Mesothelial cell of epicardium (in vitro differentiated cells): Measurements from ENCODE around the gene TUBD1. TPM values are rescaled to one million over a fixed set of nuclear protein-coding genes. Genes with fewer than 3 reads are reported as not detected.

Experiments used
- DNase-seq, 2 experiments: peaks; one replicate each; pipeline ENCODE4 v3.0.0; 2021; ENCODE audit warnings: low spot score in 2 of 2; ENCODE audit not compliant: unreplicated experiment in 2 of 2
- H3K27ac Mint-ChIP-seq: 2 replicates; pipeline ENCODE4 v1.8.0; 2021; ENCODE audit warnings: mixed read lengths
- H3K27me3 Mint-ChIP-seq: 2 replicates; pipeline ENCODE4 v1.8.0; 2021; ENCODE audit warnings: low read depth, mixed read lengths
- H3K36me3 Mint-ChIP-seq: 2 replicates; pipeline ENCODE4 v1.8.0; 2021; ENCODE audit warnings: mixed read lengths
- H3K4me1 Mint-ChIP-seq: 2 replicates; pipeline ENCODE4 v1.8.0; 2021; ENCODE audit warnings: mixed read lengths
- H3K4me3 Mint-ChIP-seq: 2 replicates; pipeline ENCODE4 v1.8.0; 2021; ENCODE audit warnings: mild to moderate bottlenecking, moderate library complexity, mixed read lengths
- H3K9me3 Mint-ChIP-seq: 2 replicates; pipeline ENCODE4 v1.8.0; 2021; ENCODE audit warnings: mixed read lengths
- total RNA-seq: library from RNA; stranded (reverse); gene quantifications from 3 replicates; pipeline ENCODE4 v1.2.1, GENCODE V29; 2021
- TF ChIP-seq, protein P1 (sequence below): fragments of 200-600 bp; sonication (generic); IDR thresholded peaks from one replicate; pipeline ENCODE4 v1.5.0; 2021; ENCODE audit warnings: antibody characterized with exemption; ENCODE audit not compliant: unreplicated experiment

The TUBD1 gene
- total RNA-seq, 1 donor from 2014 or later = 13.0 TPM

DNA sequence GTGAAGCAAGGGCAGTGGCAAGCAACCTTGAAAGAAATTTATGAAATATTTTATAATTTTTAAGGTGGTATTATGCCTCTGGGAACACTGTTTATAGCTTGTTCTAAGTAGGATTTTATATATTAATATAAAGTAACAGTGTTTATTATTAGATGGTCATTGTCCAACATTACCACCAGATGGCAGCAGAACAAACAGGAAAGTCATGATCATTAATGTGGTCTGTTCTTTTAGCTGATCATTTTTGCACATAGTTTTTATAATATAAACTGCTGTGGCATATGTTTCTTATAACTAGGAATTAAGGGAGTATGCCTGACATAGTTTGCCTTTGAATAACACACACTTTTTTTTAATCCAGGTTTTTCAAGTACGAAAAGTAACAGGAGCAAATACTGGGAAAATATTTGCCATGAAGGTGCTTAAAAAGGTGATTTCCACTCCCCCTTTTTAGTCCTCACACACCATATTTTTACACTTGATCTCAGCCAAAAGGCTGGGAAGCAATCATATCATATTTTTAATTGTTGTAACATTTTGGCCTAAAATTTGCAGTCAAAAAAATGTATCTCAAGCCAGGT, 21.6 kb upstream of the TUBD1 start:
- Mint-ChIP-seq H3K4me1 (no peaks in the 10 kb centered on the region), H3K27ac (no peak overlapping the region), H3K27me3 (no peaks in the 10 kb centered on the region), H3K4me3 (no peak overlapping the region), H3K9me3 (no peaks in the 10 kb centered on the region), H3K36me3 (peaks cover 28% of the 10 kb centered on the region)
- no peak for DNase-seq
- TF ChIP-seq, protein P1, sequence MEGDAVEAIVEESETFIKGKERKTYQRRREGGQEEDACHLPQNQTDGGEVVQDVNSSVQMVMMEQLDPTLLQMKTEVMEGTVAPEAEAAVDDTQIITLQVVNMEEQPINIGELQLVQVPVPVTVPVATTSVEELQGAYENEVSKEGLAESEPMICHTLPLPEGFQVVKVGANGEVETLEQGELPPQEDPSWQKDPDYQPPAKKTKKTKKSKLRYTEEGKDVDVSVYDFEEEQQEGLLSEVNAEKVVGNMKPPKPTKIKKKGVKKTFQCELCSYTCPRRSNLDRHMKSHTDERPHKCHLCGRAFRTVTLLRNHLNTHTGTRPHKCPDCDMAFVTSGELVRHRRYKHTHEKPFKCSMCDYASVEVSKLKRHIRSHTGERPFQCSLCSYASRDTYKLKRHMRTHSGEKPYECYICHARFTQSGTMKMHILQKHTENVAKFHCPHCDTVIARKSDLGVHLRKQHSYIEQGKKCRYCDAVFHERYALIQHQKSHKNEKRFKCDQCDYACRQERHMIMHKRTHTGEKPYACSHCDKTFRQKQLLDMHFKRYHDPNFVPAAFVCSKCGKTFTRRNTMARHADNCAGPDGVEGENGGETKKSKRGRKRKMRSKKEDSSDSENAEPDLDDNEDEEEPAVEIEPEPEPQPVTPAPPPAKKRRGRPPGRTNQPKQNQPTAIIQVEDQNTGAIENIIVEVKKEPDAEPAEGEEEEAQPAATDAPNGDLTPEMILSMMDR = peak; percentile 76

DNA sequence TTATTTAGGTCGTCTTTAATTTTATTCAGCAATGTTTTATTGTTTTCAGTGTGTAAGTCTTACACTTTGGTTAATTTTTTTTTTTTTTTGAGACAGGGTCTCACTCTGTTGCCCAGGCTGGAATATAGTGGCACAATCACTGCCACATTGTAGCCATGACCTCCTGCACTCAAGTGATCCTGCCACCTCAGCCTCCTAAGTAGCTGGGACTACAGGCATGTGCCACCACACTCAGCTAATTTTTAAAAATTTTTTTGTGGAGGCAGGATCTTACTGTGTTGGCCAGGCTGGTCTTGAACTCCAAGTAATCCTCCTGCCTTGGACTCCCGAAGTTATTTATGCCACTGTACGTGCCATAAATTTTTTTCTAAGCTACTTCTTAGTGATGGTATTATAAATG, 14.7 kb upstream of the TUBD1 start:
- Mint-ChIP-seq H3K4me1 (no peaks in the 10 kb centered on the region), H3K9me3 (no peaks in the 10 kb centered on the region), H3K36me3 (peaks cover 18% of the 10 kb centered on the region), H3K4me3 (no peak overlapping the region), H3K27ac (no peak overlapping the region), H3K27me3 (no peaks in the 10 kb centered on the region)
- no peak for DNase-seq
- TF ChIP-seq, protein P1 = no peak

DNA sequence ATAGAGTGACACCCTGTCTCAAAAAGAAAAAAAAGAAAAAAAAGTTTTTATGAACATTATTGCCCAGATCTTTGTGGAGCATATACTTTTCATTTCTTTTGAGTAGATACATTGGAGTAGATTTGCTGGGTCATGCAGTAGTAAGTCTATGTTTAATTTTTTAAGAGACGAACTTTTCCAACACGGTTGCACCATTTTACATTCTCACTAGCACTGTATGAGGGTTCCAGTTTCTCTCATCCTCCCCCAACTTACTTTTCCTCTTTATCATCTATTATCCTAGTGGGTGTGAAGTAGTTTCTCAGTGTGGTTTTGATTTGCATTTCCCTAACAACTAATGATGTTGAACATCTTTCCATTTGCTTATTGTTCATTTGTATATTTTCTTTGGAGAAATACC, 10.7 kb upstream of the TUBD1 start:
- Mint-ChIP-seq H3K27ac (peak overlapping the region; percentile 26), H3K4me3 (no peak overlapping the region), H3K36me3 (peaks cover 12% of the 10 kb centered on the region), H3K4me1 (no peaks in the 10 kb centered on the region), H3K9me3 (no peaks in the 10 kb centered on the region), H3K27me3 (no peaks in the 10 kb centered on the region)
- DNase-seq = no peak
- TF ChIP-seq, protein P1 = no peak

DNA sequence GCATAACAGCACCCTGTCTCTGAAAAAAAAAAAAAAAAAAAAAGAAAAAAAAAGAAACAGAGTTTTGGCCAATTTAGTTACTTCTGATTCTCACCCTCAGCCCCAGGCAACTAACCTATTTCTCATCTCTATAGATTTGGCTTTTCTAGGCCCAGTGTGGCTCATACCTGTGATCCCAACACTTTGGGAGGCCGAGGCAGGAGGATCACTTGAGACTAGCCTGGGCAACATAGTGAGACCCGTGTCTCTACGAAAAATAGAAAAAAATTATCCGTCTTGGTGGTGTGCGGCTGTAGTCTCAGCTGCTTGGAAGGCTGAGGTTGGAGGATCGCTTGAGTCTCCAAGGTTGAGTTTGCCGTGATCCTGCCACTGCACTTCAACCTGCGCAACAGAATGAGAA, 8.9 kb upstream of the TUBD1 start:
- Mint-ChIP-seq H3K27ac (no peak overlapping the region), H3K4me1 (no peaks in the 10 kb centered on the region), H3K27me3 (no peaks in the 10 kb centered on the region), H3K4me3 (no peak overlapping the region), H3K9me3 (no peaks in the 10 kb centered on the region), H3K36me3 (peaks cover 11% of the 10 kb centered on the region)
- no peak for DNase-seq
- TF ChIP-seq, protein P1 = no peak

DNA sequence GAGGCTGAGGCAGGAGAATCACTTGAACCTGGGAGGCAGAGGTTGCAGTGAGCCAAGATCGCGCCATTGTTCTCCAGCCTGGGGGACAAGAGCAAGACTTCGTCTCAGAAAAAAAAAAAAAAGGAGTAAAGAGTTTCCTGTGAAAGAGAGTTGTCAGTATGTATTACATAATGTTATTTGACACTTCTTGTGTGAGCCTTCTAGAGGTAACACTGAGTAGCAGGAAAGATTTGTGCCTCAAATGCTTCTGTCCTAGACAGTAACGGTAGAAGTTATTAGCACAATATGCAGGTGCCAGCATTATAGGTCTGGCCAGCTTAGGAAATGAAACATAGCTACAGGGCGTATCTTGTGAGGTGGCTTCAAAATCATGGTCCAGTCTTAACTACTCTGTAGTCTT, 6.4 kb upstream of the TUBD1 start:
- Mint-ChIP-seq H3K9me3 (no peaks in the 10 kb centered on the region), H3K27me3 (no peaks in the 10 kb centered on the region), H3K4me1 (peaks cover 8% of the 10 kb centered on the region), H3K27ac (no peak overlapping the region), H3K4me3 (no peak overlapping the region), H3K36me3 (peaks cover 3% of the 10 kb centered on the region)
- TF ChIP-seq, protein P1 = no peak
- no peak for DNase-seq

DNA sequence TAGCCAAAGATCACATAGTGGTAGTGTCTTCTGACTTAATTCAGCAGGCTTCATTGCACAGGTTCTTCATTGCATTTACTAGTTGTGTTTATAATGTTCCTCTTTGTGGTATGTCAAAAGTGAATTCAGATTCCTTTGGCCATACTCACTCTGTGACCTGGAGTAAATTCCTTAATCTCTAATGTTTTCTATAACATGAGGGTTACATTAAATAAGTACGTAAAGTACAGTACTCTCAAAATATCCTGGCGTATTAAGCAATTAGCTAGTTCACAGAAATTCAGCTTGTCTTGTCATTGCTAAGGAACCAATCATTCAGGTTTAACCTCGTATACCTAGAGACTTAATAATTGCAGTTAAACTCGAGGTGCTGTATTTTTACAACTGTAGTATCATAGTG, 4.3 kb upstream of the TUBD1 start:
- Mint-ChIP-seq H3K4me3 (no peak overlapping the region), H3K4me1 (peaks cover 17% of the 10 kb centered on the region), H3K9me3 (no peaks in the 10 kb centered on the region), H3K27me3 (no peaks in the 10 kb centered on the region), H3K36me3 (peaks cover 1% of the 10 kb centered on the region), H3K27ac (no peak overlapping the region)
- DNase-seq = no peak
- TF ChIP-seq, protein P1 = no peak
